ENCODE data around the gene NR3C2.

DNA sequence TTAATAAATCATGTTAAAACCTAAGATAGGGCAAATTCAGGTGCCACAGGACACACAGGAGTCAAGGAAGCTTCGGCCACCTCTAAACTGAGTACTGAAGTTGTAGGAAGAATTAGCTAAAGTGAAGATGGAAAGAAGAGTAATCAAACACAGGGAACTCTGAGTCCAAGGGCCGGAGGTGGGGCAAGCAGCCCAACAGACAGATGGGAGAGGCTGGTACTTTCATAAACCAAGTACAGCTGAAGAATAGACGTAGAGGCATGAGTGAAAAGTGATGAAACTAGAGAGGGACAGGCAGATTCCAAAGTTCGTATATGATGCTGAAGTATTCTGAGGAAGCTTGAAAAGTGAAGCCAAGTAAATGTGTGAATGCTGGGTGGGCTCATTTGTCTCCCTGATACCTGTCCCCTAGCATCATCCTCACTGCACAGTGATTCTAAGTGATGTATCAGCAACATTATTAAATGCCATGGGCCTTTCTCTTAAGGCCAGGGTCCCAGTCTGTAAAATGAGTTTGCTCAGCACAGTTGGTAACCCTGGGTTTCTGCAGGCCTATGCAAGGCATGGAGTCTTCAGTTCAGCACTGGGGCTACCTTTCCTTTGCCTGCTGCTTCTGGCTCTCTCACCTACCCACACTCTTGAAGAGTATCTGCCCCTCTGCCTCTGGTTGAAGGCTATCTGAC lies 203.3 kb downstream of the NR3C2 start:
- TF ChIP-seq POLR2A (IDR thresholded peaks at IDR 0.05) = no peak
- no peak for TF ChIP-seq CTCF (IDR thresholded peaks at IDR 0.05)

All from stomach (tissue), 4 donors.